ENCODE results near the gene LMX1A.

Gene LMX1A

DNA sequence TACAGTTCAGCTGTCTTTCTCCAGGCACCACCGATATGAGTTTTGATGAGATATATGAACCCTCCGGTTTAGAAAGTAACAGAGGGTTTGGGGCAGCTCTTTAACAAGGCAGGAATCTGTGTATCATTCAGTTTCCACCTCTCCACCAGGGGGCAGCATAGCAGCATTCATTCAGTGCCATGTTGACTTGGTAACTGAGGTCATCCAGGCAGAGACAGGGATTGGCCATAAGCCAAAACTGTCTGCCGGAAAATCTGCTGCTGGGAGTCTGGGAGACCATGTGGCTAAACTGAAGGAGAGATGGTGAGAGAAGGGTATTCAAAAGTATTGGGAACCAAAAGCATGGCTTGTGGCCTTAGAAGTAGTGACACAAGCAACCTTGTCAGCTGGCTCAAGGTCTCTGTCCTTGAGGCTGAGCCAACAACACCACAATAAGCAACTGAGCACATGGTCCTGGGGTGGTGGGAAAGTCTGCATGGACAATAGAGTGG, 98.5 kb downstream of the LMX1A start:
- peak; percentile 64 for DNase-seq

DNA sequence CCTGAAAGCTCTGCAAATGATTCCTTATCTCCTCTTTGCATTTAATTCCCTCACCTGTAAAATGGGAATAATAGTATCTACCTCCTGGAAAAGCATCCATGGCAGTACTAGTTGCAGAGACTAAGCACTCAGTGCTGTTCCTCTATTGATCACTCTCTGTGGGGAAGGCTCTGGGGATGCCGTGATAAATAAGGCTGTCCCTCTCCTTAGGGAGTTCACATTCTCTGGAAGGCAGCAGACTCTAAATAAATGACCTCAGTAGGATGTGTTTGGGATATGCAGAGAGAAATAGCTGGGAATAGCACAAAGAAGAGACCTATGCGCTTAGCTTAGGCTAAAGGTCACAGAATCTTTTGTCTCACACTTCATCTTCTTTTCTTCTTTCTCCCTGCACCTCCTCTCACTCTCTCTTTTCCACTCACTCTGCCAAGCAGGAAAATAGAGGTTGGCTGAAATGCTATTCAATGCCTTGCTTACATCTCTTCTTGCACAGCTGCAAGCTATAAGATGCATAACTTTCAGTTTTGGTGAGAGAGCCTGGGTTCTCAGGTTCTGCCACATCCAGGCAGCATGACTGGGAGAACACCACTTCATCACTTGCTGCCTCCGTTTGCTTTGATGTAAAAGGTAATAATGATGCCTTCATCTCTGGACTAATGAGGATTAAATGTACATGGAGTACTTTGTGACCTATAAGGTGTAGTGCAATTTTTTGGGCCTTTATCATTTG, 101.5 kb downstream of the LMX1A start:
- DNase-seq, result no peak

DNA sequence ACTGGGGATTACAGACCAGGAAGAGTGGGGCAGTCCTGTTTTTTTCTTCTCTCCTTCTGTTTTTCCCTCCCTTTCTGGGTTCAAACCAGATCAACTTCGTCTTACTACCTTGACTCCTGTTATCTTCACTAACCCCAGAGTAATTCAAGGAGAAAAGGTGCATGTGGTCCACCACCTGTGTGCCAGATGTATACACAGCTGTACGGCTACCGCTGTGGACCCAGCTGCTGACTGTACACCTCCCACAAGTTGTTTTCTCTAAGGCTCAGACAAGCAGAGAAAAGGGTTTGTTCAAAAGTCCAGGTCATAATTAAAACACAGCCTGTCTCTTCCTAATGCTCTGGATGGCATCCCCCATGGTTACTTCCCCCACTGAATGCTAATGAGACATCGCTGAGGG, 102.1 kb downstream of the LMX1A start:
- DNase-seq, result no peak

DNA sequence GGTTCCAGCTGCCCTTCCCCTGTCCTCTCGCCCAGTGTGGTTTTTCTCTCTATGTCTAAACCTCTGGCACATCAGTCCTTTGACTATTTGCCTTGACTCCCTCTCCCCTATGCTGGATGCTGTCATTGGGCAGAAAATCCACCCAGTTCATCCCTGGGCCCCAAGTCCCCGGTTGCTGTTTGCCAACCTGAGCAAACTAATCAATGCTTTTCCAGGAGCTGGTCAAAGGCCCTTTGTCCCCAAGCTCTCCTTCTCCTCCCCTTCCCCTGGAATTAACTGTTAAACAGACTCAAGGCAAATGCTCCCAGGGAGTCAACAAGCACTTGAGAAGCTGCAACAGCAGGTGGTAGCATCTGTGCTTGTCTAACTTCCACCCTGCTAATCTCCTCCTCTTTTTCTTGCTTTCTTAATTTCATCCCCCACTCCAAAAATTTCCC, 102.7 kb downstream of the LMX1A start:
- DNase-seq, result peak; percentile 16

DNA sequence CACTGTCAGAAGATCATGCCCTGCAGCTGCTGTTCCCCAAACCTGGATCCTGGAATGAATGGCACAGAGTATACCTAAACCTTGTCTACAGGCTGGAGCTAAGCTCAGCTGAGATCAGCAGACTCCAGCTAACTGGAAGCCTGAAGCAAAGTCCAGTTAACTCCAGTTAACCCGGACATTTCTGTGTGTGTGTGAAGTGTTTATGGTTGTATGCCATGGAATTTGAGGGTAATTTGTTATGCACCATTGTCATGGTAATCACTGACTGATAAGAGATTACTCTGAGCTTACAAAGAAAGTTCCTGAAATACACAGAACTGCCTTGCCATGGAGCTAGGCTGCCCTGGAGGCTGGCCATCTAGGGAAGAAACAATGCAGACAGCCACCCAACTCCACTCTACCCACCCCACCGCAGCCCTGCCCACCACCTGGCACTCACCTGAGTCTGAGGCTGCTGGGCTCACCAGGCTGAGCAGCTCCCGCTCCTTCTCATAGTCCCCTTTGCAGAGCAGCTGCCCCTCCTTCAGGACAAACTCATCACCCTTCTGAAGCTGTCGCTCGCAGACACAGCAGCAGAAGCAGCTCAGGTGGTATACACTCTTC, 107.4 kb downstream of the LMX1A start:
- no peak for DNase-seq

- no peak for DNase-seq
Observed at GRCh38 chr1:165241952-165242351, 114.6 kb downstream of the LMX1A start.

GRCh38 chr1:165241321-165241720, 115.2 kb downstream of the LMX1A start:
- no peak for DNase-seq

GRCh38 chr1:165240492-165240891, 116.0 kb downstream of the LMX1A start:
- DNase-seq, result no peak

DNA sequence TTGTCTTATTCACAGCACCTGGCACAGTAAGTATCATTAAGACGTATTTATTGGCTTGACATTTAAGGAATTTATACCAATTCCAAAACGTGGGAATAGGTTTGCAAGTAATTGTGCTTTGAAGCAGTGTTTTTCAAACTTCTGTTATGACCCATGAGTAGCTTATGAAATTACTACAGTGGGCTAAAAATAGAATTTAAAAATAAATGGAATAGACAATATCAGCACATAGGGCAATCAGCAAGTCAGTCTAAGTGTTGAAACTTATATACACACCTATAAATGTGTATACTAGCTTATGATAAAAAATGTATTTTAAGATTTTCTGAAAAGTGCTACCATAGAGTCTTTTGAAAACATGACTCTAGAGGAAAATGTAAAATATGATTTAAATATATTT, 116.6 kb downstream of the LMX1A start:
- no peak for DNase-seq

DNA sequence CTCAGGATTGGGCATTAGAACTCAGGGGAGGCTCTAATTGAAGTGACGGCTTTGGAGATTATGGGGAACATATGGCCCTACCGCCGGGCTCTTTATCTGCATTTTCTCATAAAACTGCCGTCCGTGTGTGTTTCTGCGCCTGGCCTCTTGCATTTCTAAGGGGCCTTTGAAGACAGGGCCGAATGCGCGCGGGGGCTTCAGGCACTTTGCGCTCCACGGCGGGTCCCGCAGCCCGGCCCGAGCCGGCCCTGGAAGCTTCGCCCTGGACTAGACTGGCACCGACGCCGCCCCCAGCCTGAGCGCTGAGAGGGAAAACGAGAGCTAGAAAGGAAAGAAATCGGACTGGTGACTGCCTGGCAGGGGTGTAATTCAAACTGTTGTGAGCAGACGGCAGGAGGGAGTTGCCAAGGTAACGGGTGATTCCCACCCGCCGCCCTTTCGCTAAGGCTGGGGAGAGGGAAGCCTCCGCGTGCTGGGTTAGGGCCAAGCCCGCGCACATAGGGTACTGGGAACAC, 120.7 kb downstream of the LMX1A start:
- peak; percentile 79 for DNase-seq

DNA sequence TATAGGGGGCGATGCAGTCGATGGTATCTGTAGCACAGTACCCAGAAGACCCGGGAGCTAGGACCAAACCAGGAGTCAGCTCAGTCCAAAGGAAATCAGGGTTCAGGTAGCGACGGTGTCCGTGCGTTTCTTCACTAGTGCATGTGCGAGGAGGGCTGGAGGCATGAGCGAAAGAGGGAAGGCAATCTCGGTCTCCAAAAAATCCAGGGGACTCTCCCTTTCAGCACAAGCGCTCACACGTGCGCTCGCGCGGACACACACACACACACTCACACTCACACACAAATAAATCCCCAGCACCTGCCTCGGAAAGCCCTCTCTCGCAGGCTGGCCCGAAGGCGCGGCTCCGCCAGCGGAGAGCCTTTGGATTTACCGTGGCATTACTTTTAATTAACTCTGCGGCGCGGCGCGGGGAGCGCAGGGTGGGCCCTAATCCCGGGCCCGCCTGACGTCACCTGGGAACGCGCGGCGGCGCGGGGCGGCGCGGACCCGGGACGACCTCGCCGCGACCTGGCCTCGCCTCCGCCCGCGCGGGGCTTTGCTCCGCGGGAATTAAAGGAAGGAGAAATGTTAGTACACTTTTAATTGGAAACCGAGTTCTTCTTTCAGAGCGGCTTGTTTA, 121.2 kb downstream of the LMX1A start:
- peak; percentile 26 for DNase-seq

- no peak for DNase-seq
Observed at GRCh38 chr1:165234149-165234548, 122.4 kb downstream of the LMX1A start.

DNA sequence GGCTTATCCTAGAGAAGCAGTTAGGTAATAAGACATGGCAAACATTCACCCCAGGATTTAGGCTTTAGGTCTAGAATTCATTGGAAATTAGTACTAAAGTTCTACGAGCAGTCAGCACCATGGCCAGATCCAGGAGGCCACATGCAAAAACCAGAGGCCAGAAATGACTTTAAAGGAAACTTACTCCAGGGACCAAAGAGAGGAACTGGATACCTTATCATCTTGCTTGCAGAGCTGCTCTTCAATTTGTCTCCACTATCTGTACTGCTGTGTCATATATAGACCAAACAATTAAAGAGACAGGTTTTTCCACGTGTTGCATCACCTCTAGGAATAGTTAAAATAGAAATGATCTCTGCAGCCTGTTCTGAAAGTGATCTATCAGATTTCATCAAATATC, 127.8 kb downstream of the LMX1A start:
- DNase-seq, result no peak

GRCh38 chr1:165228111-165228655, 128.3 kb downstream of the LMX1A start:
- no peak for DNase-seq

DNA sequence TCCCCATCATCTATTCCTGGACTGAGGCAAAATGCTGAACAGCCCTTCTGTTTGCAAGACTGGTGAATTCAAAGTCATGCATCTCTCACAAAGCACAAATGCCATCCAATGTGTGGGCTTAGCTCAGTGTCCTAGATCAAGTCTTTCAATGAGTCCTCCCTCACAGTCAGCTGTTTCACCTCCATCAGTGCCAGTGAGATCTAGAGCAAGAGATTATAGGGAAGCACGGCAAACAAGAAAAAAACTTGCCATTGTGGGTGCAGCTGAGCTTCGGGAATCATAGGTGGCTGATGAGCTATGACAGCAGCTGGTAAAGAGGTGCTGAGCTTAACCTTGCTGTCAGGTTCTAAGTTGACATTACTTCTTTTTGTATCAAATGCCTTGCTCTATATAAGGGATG, 130.2 kb downstream of the LMX1A start:
- no peak for DNase-seq

DNA sequence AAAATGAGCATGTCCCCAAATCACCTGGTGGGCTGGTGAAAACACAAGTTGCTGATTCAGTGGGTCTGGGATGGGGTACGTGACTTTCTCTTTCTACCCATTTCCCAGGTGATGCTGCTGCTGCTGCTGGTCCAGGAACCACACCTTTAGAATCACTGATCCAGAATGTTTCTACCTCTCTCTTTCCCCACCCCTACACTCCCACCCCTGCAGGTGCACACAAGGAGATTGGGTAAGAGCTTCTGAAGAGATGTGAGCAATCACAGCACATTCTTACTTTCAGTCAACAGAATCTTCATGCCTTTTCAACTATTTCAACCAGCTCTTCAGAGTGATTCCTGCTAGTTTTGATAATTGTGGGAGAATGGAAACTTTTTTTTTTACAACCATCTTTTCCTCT, 130.9 kb downstream of the LMX1A start:
- no peak for DNase-seq

GRCh38 chr1:165225062-165225461, 131.5 kb downstream of the LMX1A start:
- no peak for DNase-seq

DNA sequence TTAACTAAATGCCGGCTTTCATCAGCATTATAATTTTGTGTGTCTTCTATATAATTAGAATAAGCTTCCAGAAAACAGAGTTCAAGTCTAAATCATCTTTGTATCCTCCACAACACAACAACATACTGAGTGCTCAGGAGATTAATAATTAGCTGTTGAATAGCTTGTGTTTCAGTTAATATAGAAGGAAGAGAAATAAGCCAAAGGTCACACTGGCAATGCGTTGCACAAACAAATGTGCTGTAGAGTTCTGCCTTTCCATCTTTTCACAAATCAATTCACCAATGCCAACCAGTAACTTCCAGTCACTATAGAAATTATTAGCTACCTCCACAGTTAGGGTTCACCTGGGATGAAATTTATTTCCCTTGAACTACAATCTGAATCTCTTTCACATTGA, 132.0 kb downstream of the LMX1A start:
- DNase-seq, result no peak

DNA sequence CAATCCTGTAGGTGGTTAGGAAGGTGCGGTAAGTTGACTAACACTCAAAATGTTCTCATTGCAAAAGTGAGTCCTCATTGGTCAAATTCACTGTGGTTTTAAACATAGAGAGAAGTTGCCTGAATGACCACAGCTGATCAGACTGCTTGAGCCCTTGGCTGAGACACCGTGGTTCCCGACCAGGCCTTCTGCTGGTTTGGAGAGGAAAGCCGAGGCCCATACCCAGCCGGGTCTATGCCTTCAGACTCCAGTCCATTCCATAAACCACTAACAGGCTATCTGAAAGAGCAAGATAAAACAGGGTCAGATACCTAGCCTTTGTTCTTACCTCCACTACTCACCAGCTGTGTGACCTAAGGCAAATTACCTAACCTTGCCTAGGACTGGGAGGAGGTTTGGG, 133.9 kb downstream of the LMX1A start:
- no peak for DNase-seq

- no peak for DNase-seq
Observed at GRCh38 chr1:165218731-165219130, 137.8 kb downstream of the LMX1A start.

- no peak for DNase-seq
Observed at GRCh38 chr1:165217958-165218357, 138.6 kb downstream of the LMX1A start.

DNA sequence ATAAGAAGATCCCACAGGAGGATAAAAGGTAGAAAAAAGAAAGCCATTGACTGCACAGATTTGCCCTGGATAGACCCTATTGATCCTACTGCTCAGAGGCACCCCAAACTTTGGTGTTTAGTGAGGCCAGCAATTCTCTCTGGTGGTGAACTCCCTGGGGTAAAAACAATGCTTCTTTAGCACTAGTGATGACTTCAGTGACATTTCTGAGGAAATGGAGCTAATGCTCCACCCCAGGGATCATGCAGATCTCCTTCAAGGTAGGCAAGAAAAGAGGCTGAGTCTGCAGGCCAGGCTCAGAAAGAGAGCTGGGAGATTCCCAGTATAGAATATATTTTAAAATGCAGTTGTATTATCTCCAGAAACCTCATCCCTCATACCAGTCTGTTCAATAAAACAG, 140.3 kb downstream of the LMX1A start:
- DNase-seq, result no peak

DNA sequence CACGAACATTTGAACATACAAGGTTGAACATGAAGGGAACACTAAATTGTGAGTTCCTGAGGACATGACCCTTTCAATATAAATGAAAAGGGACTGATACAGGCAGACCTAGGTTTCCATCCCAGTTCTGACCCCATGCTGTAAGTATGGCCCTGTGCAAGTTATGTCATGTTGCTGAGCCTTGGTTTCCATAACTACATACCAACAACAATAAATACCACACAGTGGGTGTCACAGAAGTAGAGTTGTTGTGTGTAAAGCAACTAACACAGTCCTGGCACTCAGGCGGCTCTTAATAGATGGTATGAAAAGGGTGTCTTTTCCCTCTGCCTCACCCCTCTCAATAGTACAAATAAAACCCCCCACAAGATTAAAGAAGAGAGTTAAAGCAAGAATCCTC, 140.8 kb downstream of the LMX1A start:
- DNase-seq, result no peak

DNA sequence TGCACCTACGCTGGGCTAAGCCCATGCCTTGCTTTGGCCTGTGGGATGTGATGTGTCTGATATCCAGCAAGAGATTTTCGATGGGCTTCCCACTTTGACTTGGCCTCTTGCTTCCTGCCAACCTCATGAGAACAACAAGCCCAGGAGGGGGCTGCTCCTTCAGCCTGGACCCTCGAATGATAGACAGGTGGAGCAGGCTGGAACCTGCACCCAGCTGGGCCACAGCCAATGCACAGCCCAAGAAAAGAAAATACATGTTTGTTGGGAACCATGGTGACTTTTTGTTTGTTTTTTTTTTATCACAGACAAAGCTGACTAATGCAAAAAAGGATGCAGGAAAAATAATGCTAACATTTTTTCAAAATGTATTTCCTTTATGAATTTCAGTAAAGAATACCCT, 144.3 kb downstream of the LMX1A start:
- no peak for DNase-seq
